Testis (tissue), 2 donors: ENCODE measurements around the gene DYNC1I1.

ENCODE experiments used
- CTCF ChIP-seq, 3 experiments: fragments of 450-650 bp in 2 of 3; fragments of 200-600 bp in 1 of 3; sonication (generic) in 1 of 3; IDR thresholded peaks; one replicate each; pipeline ENCODE4 v1.5.1; 2016 to 2019; ENCODE audit warnings: antibody characterized with exemption in 3 of 3, mild to moderate bottlenecking in 2 of 3, moderate library complexity in 1 of 3
- POLR2A ChIP-seq: fragments of 450-650 bp; IDR thresholded peaks from one replicate; pipeline ENCODE4 v1.6.1; 2017; ENCODE audit warnings: antibody characterized with exemption, mild to moderate bottlenecking, moderate library complexity

GRCh38 chr7:96136600-96137239 lies 364.4 kb downstream of the DYNC1I1 start:
- no peak for TF ChIP-seq CTCF (IDR thresholded peaks at IDR 0.05)
- no peak for TF ChIP-seq POLR2A
